ENCODE results near the gene KLF12.

DNA sequence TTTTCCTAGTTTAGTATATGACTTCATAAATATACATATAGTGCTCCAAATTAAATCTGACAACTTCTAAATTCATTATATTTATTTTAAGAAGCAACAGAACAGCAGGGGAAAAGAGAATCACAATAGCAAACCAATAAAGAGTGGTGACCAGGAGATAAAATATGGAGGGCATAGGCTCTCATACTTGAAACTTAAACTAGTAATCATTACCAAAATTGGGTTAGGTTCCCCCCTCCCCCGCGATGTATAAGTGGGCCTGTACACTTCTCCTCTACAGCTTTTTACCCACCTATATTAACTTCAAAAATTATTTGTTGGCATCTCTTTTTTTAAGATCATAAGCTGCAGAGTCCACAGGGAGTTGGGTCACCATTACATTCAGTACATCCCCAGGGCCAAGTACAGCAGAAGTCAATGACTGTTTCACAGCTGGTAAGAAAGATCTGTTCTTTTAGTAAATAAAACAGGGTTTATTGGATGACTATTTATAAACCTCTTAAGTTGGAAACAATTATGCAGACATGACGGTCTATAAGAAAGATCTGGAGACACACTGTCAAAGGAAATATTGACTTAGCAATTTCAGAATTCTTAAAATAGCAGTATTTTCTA, 29.4 kb downstream of the KLF12 start:
- TF ChIP-seq, protein P1, sequence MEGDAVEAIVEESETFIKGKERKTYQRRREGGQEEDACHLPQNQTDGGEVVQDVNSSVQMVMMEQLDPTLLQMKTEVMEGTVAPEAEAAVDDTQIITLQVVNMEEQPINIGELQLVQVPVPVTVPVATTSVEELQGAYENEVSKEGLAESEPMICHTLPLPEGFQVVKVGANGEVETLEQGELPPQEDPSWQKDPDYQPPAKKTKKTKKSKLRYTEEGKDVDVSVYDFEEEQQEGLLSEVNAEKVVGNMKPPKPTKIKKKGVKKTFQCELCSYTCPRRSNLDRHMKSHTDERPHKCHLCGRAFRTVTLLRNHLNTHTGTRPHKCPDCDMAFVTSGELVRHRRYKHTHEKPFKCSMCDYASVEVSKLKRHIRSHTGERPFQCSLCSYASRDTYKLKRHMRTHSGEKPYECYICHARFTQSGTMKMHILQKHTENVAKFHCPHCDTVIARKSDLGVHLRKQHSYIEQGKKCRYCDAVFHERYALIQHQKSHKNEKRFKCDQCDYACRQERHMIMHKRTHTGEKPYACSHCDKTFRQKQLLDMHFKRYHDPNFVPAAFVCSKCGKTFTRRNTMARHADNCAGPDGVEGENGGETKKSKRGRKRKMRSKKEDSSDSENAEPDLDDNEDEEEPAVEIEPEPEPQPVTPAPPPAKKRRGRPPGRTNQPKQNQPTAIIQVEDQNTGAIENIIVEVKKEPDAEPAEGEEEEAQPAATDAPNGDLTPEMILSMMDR (IDR thresholded peaks at IDR 0.05), result no peak
- no peak for TF ChIP-seq EZH2 (IDR thresholded peaks at IDR 0.05)
- no peak for TF ChIP-seq EZH2phosphoT487 (IDR thresholded peaks at IDR 0.05)
